Aorta (tissue), 5 donors: ENCODE data around the gene SYT1. TPM values are rescaled to one million over a fixed set of nuclear protein-coding genes. Genes with fewer than 3 reads are reported as not detected.
A peak's percentile ranks its signal among the peaks of the same experiment; 100 is the strongest.

Source experiments
- ATAC-seq: fragments of 200-7000 bp; cut with Tn5 transposase; one replicate; pipeline ENCODE4 v1.9.1; 2022; ENCODE audit warnings: moderate library complexity; ENCODE audit not compliant: low FRiP score
- DNase-seq, 2 donors: peaks; one replicate each; pipeline ENCODE4 v3.0.0-alpha.2; 2020
- H3K27ac ChIP-seq, 2 donors: one replicate each; pipeline ENCODE4 v1.5.1; 2013; ENCODE audit warnings: low read length in 2 of 2, mild to moderate bottlenecking in 2 of 2, moderate library complexity in 2 of 2, control low read depth in 1 of 2, inconsistent platforms in 1 of 2, low read depth in 1 of 2
- H3K27me3 ChIP-seq, 2 donors: one replicate each; pipeline ENCODE4 v1.6.1; 2013; ENCODE audit warnings: control low read depth in 1 of 2, low read length in 1 of 2, mild to moderate bottlenecking in 1 of 2, moderate library complexity in 1 of 2; ENCODE audit not compliant: insufficient read depth in 2 of 2, control insufficient read depth in 1 of 2
- H3K36me3 ChIP-seq, 2 donors: one replicate each; pipeline ENCODE4 v1.6.1; 2013; ENCODE audit warnings: control low read depth in 1 of 2, low read length in 1 of 2, mild to moderate bottlenecking in 1 of 2; ENCODE audit not compliant: insufficient read depth in 2 of 2, control insufficient read depth in 1 of 2
- H3K4me1 ChIP-seq, 2 donors: one replicate each; pipeline ENCODE4 v1.6.1; 2013; ENCODE audit warnings: low read length in 2 of 2, control low read depth in 1 of 2, mild to moderate bottlenecking in 1 of 2, moderate library complexity in 1 of 2; ENCODE audit not compliant: insufficient read depth in 2 of 2, control insufficient read depth in 1 of 2
- H3K4me3 ChIP-seq, 2 donors: one replicate each; pipeline ENCODE4 v1.5.1; 2013; ENCODE audit warnings: low read length in 2 of 2, control low read depth in 1 of 2, mild to moderate bottlenecking in 1 of 2
- H3K9me3 ChIP-seq: one replicate; pipeline ENCODE4 v1.6.1; 2013; ENCODE audit warnings: mild to moderate bottlenecking, low read length; ENCODE audit not compliant: control insufficient read depth
- WGBS, 2 donors: extraction: QIAGEN DNeasy Blood & Tissue Kit; methylation state at CpG; one replicate each; pipeline ENCODE4 v1.1.7; 2013; 5-methylcytosine and 5-hydroxymethylcytosine counted together
- intact Hi-C, 2 donors: fragments of 100-400 bp; cut with DNase I; formaldehyde crosslinking; loops; one replicate each; pipeline versions ENCODE4 v1.14.2 to v1.15.0; 2022
- polyA plus RNA-seq, 2 donors: library from polyadenylated mRNA; stranded (reverse); fragments of 200-250 nt; gene quantifications; one replicate each; pipeline ENCODE4 v1.2.3, GENCODE V29; 2013
- total RNA-seq, 2 donors: library from RNA; stranded (reverse); fragmentation: NEBNext Ultra II Directional; extraction: Animal tissue kit (Norgen Biotek cat#: 25700); gene quantifications; one replicate each; pipeline ENCODE4 v1.2.1, GENCODE V29; 2021
- donor health status: healthy with polysubstance abuse.
- donor health status: Bipolar disorder and iron deficiency.
- donor health status: DM: no; HTN: no; CAD: no.
- donor health status: DM: no; HTN: no; CAD: no.
- donor health status: DM: yes; HTN: yes; CAD: no.

SYT1 gene
- total and polyA plus RNA-seq, 4 donors = 0.05 to 1.8 (median 1.5) TPM; not detected in 1

GRCh38 chr12:79301181-79301580 is 436.6 kb downstream of the SYT1 start:
- intact Hi-C loops = no loop called here
- ATAC-seq = no peak
- Histone ChIP-seq H3K4me3 (no peak overlapping the region), H3K4me1 (no peaks in the 10 kb centered on the region), H3K27ac (no peak overlapping the region), H3K36me3 (no peaks in the 10 kb centered on the region), H3K9me3 (no peaks in the 10 kb centered on the region), H3K27me3 (no peaks in the 10 kb centered on the region)
- no peak for DNase-seq
- WGBS, 2 donors = 69 to 81% methylated on average over 3 of the region's 3 CpGs

GRCh38 chr12:79302162-79302814 is 437.7 kb downstream of the SYT1 start:
- 40 to 68% methylated on average over 9 of the region's 9 CpGs for WGBS, 2 donors
- Histone ChIP-seq H3K4me1 (no peaks in the 10 kb centered on the region), H3K27me3 (no peaks in the 10 kb centered on the region), H3K27ac (no peak overlapping the region), H3K9me3 (no peaks in the 10 kb centered on the region), H3K4me3 (no peak overlapping the region), H3K36me3 (no peaks in the 10 kb centered on the region)
- no peak for ATAC-seq
- intact Hi-C loops = no loop called here
- no peak for DNase-seq

- Histone ChIP-seq H3K27me3 (no peaks in the 10 kb centered on the region), H3K9me3 (no peaks in the 10 kb centered on the region), H3K4me1 (no peaks in the 10 kb centered on the region), H3K4me3 (no peak overlapping the region), H3K27ac (no peak overlapping the region), H3K36me3 (no peaks in the 10 kb centered on the region)
- DNase-seq (no peak), ATAC-seq (no peak)
- intact Hi-C loops = no loop called here
- 89 to 91% methylated on average over 15 to 16 of the region's 16 CpGs for WGBS, 2 donors
Measured at GRCh38 chr12:79307340-79307739, 442.8 kb downstream of the SYT1 start.

GRCh38 chr12:79309039-79309438 is 444.5 kb downstream of the SYT1 start:
- H3K4me3 ChIP-seq = no peak overlapping the region
- H3K9me3 ChIP-seq = no peaks in the 10 kb centered on the region
- H3K4me1 ChIP-seq = no peaks in the 10 kb centered on the region
- no peak overlapping the region for H3K27ac ChIP-seq
- H3K36me3 ChIP-seq = no peaks in the 10 kb centered on the region
- 37 to 38% methylated on average over 2 of the region's 2 CpGs for WGBS, 2 donors
- DNase-seq (no peak), ATAC-seq (no peak)
- intact Hi-C loops = no loop called here
- no peaks in the 10 kb centered on the region for H3K27me3 ChIP-seq

GRCh38 chr12:79317179-79317847 is 452.7 kb downstream of the SYT1 start:
- Histone ChIP-seq H3K4me1 (no peaks in the 10 kb centered on the region), H3K27me3 (no peaks in the 10 kb centered on the region), H3K4me3 (no peak overlapping the region), H3K27ac (no peak overlapping the region), H3K36me3 (no peaks in the 10 kb centered on the region), H3K9me3 (peaks cover 2% of the 10 kb centered on the region)
- 27 to 28% methylated on average over 10 of the region's 10 CpGs for WGBS, 2 donors
- DNase-seq (peak in 1 of 2 donors; percentile 50), ATAC-seq (no peak)
- intact Hi-C loops = no loop called here

- Histone ChIP-seq H3K4me1 (no peaks in the 10 kb centered on the region), H3K4me3 (no peak overlapping the region), H3K36me3 (no peaks in the 10 kb centered on the region), H3K27me3 (no peaks in the 10 kb centered on the region), H3K27ac (no peak overlapping the region), H3K9me3 (no peaks in the 10 kb centered on the region)
- intact Hi-C loops = no loop called here
- no peak for DNase-seq
- 61 to 70% methylated on average over 1 of the region's 1 CpG for WGBS, 2 donors
- no peak for ATAC-seq
Measured at GRCh38 chr12:79322905-79323304, 458.3 kb downstream of the SYT1 start.

GRCh38 chr12:79324571-79324970 is 460.0 kb downstream of the SYT1 start:
- Histone ChIP-seq H3K4me3 (no peak overlapping the region), H3K27me3 (no peaks in the 10 kb centered on the region), H3K9me3 (no peaks in the 10 kb centered on the region), H3K27ac (no peak overlapping the region), H3K36me3 (no peaks in the 10 kb centered on the region), H3K4me1 (no peaks in the 10 kb centered on the region)
- intact Hi-C loops = no loop called here
- WGBS, 2 donors = 40% methylated on average over 3 of the region's 3 CpGs
- DNase-seq = no peak
- no peak for ATAC-seq

- H3K9me3 ChIP-seq = no peaks in the 10 kb centered on the region
- intact Hi-C loops = no loop called here
- no peak for ATAC-seq
- no peak for DNase-seq
- no peaks in the 10 kb centered on the region for H3K4me1 ChIP-seq
- WGBS, 2 donors = 44 to 56% methylated on average over 2 of the region's 2 CpGs
- H3K27ac ChIP-seq = no peak overlapping the region
- H3K27me3 ChIP-seq = no peaks in the 10 kb centered on the region
- no peaks in the 10 kb centered on the region for H3K36me3 ChIP-seq
- no peak overlapping the region for H3K4me3 ChIP-seq
Measured at GRCh38 chr12:79326222-79326621, 461.6 kb downstream of the SYT1 start.

- no peak overlapping the region for H3K4me3 ChIP-seq
- intact Hi-C loops = no loop called here
- H3K9me3 ChIP-seq = no peaks in the 10 kb centered on the region
- H3K27me3 ChIP-seq = no peaks in the 10 kb centered on the region
- DNase-seq (no peak), ATAC-seq (no peak)
- no peaks in the 10 kb centered on the region for H3K4me1 ChIP-seq
- no peak overlapping the region for H3K27ac ChIP-seq
- H3K36me3 ChIP-seq = no peaks in the 10 kb centered on the region
- 83 to 93% methylated on average over 2 of the region's 2 CpGs for WGBS, 2 donors
Measured at GRCh38 chr12:79326663-79327062, 462.1 kb downstream of the SYT1 start.
